LNCaP clone FGC (cell line): ENCODE results near the gene MTG2.

Experiments used
- DNase-seq: peaks from one replicate; pipeline ENCODE4 v3.0.0-alpha.2; 2011; ENCODE audit warnings: low read depth
- H3K4me3 ChIP-seq: 2 replicates; pipeline ENCODE4 v1.5.1; 2011; ENCODE audit warnings: mild to moderate bottlenecking, low read depth, low read length, control low read depth
- CTCF ChIP-seq: IDR thresholded peaks from 2 replicates; pipeline ENCODE4 v1.5.1; 2012; ENCODE audit warnings: mild to moderate bottlenecking; ENCODE audit not compliant: control insufficient read depth, insufficient read depth; ENCODE audit errors: extremely low read depth

Gene MTG2

GRCh38 chr20:62225820-62226635, 43.2 kb downstream of the MTG2 start:
- DNase-seq: no peak
- H3K4me3 ChIP-seq: no peak overlapping the region

GRCh38 chr20:62226707-62227590, 44.1 kb downstream of the MTG2 start:
- DNase-seq: no peak
- no peak overlapping the region for H3K4me3 ChIP-seq
- no peak for TF ChIP-seq CTCF

More at GRCh38 chr20:62225820-62226635, 43.2 kb downstream of the MTG2 start:
- no peak for TF ChIP-seq CTCF

- no peak overlapping the region for H3K4me3 ChIP-seq
- DNase-seq: no peak
- no peak for TF ChIP-seq CTCF
Observed at GRCh38 chr20:62227591-62227976, 44.8 kb downstream of the MTG2 start.

DNA sequence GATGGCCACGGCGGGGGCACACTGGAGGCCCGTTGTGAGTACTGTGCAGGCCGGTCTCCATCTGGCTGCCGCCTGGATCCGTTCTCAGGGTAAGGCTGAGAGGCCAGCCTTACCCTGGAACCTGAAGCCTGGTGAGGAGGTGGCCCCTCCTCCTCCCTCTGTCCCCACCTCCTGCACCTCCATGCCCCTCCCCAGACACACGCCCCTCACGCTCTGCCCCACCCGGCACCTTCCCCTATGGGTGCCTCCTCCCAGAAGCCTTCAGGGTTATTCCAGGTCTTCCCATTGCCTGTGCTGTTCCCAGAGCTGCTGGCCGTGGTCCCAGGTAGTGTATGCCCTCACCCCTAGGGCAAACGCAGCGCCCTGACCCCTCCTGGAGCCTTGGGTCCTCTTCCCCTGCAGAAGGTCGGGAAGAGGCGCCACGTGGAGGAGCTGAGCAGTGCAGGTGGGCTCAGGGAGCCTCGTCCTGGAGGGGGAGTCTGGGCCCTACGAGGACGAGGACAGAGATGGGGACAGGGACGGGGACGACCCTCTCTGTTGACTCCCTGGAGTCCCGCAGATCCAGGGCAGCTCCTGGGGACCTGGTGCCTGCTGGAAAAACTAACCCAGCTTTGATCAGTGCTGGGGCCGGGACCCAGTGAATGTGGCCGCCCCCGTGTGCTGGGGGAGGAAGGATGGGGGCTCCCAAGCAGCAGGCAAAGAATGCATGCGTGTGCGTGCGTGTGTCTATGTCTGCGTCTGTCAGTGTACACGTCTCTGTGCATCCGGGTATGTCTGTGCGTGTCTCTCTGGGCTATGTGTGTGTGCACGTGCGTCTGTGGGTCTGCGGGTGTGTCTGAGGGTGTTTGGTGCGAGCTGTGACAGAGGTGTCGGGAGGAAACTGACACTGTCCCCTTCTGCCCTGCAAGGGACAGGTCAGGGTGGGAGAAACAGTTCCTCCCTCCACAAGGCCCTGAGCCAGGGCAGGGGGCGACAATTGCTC, 45.4 kb downstream of the MTG2 start:
- DNase-seq: peak; percentile 91
- no peak for TF ChIP-seq CTCF
- H3K4me3 ChIP-seq: peak overlapping the region; percentile 53

- no peak overlapping the region for H3K4me3 ChIP-seq
- TF ChIP-seq CTCF: no peak
- DNase-seq: no peak
Observed at GRCh38 chr20:62228982-62229545, 46.2 kb downstream of the MTG2 start.

DNA sequence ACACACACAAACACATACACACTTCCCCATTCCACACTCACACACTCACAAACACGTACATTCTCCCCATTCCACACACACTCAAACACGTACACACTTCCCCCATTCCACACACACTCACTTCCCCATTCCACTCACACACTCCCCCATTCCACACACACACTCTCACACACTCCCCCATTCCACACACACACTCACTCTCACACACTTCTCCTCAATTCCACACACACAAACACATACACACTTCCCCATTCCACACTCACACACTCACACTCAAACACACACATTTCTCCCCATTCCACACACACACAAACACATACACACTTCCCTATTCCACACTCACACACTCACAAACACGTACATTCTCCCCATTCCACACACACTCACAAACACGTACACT, 46.8 kb downstream of the MTG2 start:
- no peak overlapping the region for H3K4me3 ChIP-seq

More for the DNA sequence above, 46.8 kb downstream of the MTG2 start:
- no peak for TF ChIP-seq CTCF
- no peak for DNase-seq
